HG02588 (cell line): Measurements from ENCODE around the gene DEUP1.
"Not testable (repeated sequence)": the region's sequence is repeated elsewhere in the genome, so short reads cannot be mapped to it uniquely, and the experiment has no call there.

Source experiments
- ATAC-seq: cut with Tn5 transposase; IDR thresholded peaks from one replicate; pipeline ENCODE4 v1.9.1; 2021; ENCODE audit warnings: mild to moderate bottlenecking, moderate library complexity; ENCODE audit not compliant: unreplicated experiment

Gene DEUP1

GRCh38 chr11:93330446-93330984 lies at the start of gene DEUP1:
TSS of gene DEUP1 (plus strand) at chr11:93330742. CDS start at chr11:93332260, 1,518 bp downstream.
- ATAC-seq: peak; percentile 66

DNA sequence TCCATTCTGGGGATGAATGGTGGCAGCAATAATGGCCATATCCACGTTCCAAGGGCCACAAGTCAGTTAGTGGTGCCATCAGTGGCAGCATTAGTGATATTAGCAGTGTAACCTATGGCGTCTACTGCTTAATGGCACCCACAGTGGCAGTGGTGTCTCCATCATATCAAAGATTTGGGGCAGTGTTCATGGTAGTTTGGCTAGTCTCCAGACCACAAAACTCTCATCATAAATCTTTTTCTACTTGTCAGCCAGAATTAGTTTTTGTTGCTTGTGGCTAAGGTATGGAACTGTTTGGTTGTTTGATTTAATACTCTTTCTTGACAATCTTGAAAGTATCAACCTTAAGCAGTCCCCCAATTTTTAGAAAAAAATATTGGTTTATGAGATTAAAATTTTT lies 45.1 kb upstream of the DEUP1 start:
- ATAC-seq: no peak

GRCh38 chr11:93287434-93287833 lies 43.1 kb upstream of the DEUP1 start:
- ATAC-seq: no peak

GRCh38 chr11:93288079-93288478 lies 42.5 kb upstream of the DEUP1 start:
- ATAC-seq: peak; percentile 72

DNA sequence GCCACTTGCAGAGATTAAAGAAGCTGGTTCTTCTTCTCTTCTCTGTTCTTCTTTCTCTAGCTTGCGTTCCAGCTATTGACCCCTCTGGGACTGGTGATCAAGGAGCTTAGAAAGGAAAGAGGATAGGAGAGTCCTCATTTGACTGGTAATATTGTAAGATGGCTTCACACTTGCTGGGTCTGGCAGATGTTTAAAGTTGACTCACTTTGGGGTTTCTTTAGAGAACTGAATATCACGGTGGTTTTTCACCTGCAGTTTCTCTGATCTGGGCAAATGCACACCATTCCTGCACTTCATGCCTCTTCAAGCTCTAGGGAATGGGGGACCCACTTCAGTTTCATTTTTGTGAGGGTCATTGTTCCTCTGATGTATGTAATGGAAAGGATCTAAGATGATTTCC lies 41.8 kb upstream of the DEUP1 start:
- peak; percentile 67 for ATAC-seq

- ATAC-seq: no peak
Observed at GRCh38 chr11:93289782-93290463, 40.6 kb upstream of the DEUP1 start.

DNA sequence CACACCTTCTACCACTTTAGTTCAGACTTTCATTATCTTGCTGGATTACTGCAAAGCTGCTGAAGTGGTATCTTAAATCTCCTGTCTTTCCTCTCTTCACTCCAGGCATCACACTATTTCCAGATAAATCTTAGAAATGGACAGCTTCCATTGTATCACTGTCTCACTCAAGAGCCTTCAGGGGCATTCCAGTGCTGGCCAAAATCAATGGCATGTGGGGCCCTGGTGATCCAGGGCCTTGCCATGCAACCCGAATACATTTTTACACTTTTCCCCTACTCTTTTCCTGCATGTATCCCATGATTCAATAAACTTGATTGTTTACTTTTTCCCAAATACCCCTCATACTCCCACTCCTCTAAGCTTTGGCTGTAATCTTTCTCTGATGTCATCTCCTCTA lies 39.4 kb upstream of the DEUP1 start:
- ATAC-seq: no peak

DNA sequence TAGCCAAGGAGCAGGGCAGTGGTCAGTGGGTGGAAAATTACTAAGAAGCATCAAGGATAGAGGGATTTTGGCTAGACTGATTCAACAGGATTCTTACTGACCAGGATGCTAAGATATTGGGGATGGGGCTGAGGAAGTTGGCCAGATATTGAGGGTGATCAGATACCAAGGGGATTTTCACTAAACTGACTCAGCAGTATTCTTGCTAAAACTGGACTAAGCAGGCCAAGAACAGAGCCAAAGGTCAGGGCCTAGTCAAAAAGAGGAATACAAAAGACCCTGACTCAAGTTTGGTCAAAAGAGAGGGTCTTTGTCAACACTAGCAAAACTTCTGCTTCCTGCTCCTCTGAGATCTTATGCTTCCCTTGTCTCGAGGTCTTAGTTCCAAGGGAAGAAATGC lies 38.6 kb upstream of the DEUP1 start:
- ATAC-seq: no peak

DNA sequence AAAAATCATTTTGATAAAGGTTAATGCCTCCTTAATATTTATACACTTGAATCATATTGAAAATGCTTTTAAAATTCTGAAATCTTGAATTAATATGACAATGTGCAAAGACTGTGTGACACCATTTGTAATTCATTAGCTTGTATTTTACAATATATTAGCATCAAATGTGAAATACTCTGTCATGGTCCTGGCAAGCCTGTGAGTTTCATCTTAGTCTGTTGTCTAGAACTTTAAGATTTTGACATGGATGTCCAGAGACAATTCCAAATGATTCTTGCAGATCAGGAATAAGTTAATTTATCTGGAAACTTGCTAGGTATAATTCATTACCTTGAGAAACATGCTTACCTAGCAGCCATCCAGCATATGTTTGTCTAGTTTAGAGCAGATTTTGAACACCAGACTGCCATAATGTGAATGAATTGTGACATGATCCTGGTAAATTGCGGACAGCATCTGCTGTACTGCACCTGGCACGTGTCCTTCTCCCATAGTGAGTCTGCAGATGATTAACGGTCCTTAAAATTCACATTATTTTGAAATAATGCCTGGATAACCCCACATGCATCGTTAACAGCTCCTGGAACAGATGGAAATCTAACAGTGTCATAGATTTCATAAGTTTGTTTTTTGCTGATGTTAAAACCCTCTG lies 34.5 kb upstream of the DEUP1 start:
- no peak for ATAC-seq

GRCh38 chr11:93303689-93304088 lies 26.9 kb upstream of the DEUP1 start:
- ATAC-seq: no peak

DNA sequence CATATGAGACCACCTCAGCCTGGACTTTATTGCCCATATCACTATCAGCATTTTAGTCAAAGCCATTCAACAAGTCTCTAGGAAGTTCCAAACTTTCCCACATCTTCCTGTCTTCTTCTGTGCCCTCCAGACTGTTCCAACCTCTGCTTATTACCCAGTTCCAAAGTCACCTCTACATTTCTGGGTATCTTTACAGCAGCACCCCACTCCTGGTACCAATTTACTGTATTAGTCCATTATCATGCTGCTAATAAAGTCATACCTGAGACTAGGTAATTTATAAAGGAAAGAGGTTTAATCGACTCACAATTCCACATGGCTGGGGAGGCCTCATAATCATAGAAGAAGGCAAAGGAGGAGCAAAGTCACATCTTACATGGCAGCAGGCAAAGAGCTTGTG lies 16.1 kb upstream of the DEUP1 start:
- not testable (repeated sequence) for ATAC-seq

DNA sequence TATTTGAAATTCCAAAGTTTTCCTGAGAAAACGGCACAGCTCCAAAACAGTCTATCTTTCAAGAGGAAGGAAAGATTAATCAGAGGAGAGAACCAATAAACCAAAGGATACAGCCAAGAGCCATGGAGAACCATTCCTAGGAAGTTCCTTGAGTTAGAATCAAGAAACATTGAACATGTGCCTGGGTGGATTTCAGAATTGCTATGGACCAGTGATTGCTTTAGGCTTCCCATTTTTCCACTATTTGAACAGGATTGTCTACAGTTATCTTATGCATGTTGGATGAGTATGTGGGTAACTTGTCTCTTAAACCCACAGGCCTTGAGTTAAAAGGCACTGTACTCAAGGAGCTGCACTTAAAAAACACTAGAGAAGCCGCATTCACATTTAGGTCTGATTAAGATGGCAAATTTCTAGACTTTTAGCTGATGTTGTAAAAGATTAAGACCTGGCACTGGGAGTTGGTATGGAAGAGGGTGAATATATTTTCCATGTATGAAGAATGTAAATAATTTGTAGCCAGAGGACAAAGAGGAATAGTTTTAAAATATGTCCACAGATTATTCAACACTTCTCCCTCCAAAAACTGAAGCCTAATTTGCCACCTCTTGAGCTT lies 11.2 kb upstream of the DEUP1 start:
- no peak for ATAC-seq

GRCh38 chr11:93320230-93320629 lies 10.3 kb upstream of the DEUP1 start:
- ATAC-seq: no peak

- ATAC-seq: no peak
Observed at GRCh38 chr11:93322207-93322606, 8.3 kb upstream of the DEUP1 start.

DNA sequence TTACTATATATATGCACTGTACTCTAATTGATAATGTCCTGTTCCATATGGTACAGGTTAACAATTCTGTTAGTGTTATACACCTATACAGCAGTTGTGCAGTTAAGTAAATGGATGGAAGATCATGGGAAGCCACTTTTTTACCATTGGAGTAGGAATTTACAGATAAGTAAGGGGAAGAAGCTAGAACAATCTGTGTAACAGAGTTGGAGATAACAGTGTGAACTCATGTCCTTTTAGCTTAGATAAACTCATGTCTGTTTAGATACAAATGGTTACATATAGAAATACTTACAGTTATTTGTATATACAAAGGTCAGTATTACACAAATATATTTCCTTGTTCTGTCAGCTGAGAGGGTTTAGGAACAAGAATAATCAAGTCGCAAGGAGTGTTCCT lies 6.8 kb upstream of the DEUP1 start:
- no peak for ATAC-seq

DNA sequence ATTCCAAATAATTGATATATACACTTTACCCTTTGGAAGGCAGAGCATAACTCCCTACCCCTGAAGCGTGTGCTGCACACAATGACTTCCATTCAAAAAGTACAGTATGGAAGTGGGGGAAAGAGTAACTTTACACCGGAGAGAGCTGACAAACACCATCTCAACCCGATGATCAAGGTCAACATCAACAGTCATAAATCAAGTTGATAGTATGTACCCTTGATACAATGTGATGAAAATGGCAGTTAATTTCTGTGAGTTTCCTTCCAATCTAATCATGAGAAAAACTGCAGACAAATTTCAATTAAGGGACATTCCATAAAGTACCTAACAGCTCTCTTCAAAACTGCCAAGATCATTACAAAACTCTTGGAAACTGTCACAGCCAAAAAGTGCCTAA lies 6.0 kb upstream of the DEUP1 start:
- ATAC-seq: no peak

DNA sequence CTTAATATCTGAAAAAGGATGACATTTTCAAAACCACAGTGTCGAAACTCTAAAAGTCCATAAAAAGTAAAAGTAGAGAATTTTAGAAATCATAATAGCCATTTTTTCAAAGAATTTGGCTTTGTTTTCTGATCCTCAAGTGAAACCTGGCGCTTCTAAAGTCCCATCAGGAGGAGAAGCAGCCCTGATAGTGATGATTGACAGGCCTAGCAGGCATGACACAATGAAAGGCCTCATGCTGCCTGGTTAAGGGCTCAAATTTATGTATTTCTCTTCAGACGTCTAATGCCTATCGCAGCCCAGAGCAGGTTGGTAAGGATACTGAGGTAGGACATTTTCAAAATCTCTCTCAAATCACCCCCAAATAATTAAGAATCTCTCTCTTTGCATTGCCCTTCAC lies 3.9 kb upstream of the DEUP1 start:
- ATAC-seq: no peak

DNA sequence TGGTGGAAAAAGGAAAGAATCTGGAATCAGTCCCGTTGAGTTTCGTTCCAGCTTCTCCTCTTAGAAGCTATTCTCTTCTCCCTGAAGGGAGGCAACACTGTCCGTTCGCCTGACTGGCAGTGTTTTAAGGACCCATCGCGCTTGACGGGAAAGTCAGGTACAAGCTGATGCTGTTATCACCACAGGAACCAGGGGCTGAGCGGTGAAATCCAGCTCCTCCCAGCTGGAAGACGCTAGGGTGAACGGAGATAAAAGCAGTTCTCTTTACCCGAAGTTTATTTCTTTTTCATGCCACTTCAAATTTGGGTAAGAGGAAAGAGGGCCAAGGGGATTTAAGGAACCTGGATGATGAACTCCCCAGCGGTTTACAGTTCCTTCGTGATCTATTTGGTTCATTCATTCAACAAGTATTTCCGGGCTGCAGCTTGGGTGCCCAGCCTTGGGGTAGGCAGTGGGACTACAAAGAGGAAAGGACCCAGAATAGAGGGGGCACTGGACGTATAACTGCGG lies 551 bp upstream of the DEUP1 start:
- ATAC-seq: peak; percentile 6

DNA sequence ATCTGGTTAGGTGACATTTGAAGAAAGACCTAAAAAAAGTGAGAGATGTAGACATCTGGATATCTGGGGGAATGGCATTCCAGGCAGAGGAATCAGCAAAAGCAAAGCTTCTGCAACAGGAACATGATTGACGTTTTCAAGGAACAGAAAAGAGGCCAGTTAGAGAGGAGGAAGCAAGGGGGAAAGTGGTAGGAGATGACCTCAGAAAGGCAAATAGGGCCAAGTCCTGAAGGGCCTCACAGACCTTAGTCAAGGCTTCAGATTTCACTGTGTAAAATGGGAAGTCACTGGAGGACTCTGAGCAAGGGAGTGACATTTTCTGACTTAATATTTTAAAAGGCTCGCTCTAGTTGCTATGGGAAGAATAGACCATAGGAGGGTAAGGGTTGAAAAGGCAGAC lies 9.7 kb downstream of the DEUP1 start:
- ATAC-seq: no peak

DNA sequence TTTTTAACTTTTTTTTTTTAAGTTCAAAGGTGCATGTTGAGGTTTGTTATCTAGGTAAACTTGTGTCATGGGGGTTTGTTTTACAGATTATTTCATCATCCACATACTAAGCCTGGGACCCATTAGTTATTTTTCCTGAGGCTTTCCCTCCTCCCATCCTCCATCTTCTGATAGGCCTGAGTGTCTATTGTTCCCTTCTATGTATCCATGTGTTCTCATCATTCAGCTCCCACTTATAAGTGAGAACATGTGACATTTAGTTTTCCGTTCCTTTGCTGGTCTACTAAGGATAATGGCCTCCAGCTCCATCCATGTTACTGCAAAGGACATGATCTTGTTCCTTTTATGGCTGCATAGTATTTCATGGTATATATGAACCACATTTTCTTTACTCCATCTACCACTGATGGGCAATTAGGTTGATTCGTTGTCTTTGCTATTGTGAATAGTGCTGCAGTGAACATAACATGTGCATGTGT lies 14.4 kb downstream of the DEUP1 start:
- no peak for ATAC-seq

DNA sequence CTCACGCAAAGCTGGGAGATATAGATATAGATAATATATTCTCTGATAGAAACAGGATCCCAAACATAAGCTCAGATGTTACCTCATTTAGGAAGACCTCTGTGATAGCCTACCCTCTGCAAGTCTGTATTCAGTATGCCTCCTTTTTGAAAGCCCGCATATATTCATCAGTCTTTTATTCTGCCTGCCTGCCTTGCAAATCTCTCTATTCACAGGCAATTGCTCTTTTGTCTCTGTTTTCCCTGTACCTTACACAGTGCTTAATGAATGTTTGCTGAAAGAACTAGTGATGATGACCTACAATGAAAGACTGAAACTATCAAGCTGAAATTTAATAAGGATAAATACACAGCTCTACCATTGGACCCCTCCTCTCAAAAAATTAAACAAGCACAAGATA lies 18.4 kb downstream of the DEUP1 start:
- no peak for ATAC-seq

DNA sequence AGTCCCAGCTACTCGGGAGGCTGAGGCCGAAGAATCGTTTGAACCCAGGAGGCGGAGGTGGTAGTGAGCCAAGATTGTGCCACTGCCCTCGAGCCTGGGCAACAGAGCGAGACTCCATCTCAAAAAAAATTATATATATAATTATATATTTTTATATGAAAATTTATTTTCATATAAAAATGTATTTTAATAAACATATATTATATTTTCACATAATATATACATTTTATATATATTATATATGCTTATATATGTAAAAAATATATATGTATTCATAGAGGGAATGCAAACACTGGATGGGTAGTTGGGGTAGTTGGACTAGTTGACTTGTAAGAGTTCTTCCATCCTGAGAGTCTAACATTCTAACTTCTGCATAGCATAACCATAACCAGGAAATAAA lies 20.3 kb downstream of the DEUP1 start:
- ATAC-seq: no peak
